ENCODE measurements around the gene CTAG2. TPM values are rescaled to one million over a fixed set of nuclear protein-coding genes. Genes with fewer than 3 reads are reported as not detected.

CTAG2 gene
- total RNA-seq, 1 donor from 2014 or later: not detected

DNA sequence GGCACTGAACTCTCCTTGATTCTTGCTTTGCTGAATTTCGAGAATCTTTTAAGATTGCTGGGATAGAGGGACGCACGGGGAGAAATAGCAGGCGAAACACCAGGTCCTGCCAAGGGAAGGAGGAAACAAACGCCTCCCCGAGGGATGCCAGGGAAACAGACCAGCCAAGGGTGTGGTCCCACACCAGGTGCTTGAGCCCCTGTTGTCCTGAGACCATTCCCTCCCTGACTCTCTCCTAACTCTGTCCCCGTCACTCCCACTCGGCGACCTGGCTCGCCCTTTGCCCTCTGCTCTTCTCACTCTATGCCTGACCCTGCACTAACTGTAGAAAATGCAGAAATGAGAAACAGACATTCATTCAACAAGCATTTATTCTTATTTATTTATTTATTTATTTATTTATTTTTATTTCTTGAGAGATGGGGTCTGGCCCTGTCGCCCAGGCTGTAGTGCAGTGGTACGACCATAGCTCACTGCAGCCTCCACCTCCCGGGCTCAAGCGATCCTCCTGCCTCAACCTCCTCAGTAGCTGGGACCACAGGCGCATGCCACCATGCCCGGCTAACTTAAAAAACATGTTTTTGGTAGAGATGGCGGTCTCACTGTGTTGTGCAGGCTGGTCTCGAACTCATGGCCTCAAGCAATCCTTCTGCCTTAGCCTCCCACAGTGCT lies 50.5 kb downstream of the CTAG2 start:
- DNase-seq (no peak), ATAC-seq (ENCODE audit: poor library complexity) (no peak)
- intact Hi-C loops (cut with DNase I): no loop called here

DNA sequence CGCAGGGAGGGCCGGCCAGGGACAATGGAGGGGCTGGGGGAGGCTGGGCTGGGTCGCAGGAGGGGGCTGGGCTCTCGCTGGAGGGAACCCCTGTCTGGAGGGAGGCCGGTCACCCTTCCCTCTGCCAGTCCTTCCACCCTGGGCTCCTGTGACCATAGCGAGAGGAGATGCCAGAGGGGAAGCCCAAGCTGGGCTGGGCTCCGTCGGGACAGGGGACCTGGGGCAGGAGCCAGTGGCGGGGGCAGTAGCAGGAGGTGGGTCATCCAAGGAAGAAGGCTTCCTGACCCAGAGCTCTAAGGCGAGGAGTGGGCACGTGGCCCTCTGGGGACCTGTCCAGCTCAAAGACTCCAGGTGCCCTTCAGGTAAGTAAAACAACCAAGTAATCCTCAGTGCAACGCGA lies 51.2 kb downstream of the CTAG2 start:
- no peak for ATAC-seq (ENCODE audit: poor library complexity)
- DNase-seq: no peak
- intact Hi-C loops (cut with DNase I): no loop called here

Other genes with a start within 250 kb of the CTAG2 start
- gene DNASE1L1, start 244.3 kb downstream of the CTAG2 start, total RNA-seq: 57.7 TPM
- gene TAFAZZIN, start 242.0 kb downstream of the CTAG2 start, total RNA-seq: 36.1 TPM
- 74.8 TPM for gene ATP6AP1, start 224.9 kb downstream of the CTAG2 start, total RNA-seq
- 70.3 TPM for gene GDI1, start 216.4 kb downstream of the CTAG2 start, total RNA-seq
- gene FAM50A, start 209.4 kb downstream of the CTAG2 start, total RNA-seq: 45.6 TPM
- gene PLXNA3, start 195.3 kb downstream of the CTAG2 start, total RNA-seq: 15.0 TPM
- 18.0 TPM for gene LAGE3, start 174.3 kb downstream of the CTAG2 start, total RNA-seq
- 54.7 TPM for gene UBL4A, start 167.0 kb downstream of the CTAG2 start, total RNA-seq
- 11.1 TPM for gene SLC10A3, start 162.9 kb downstream of the CTAG2 start, total RNA-seq
- gene FAM3A, start 137.3 kb downstream of the CTAG2 start, total RNA-seq: 51.3 TPM
- gene G6PD, start 106.7 kb downstream of the CTAG2 start, total RNA-seq: 9.3 TPM
- 15.6 TPM for gene IKBKG, start 106.0 kb downstream of the CTAG2 start, total RNA-seq
- not detected for gene CTAG1A, start 68.4 kb downstream of the CTAG2 start, total RNA-seq
- gene CTAG1B, start 34.3 kb downstream of the CTAG2 start, total RNA-seq: not detected
- 11.9 TPM for gene GAB3, start 97.5 kb upstream of the CTAG2 start, total RNA-seq
- 21.2 TPM for gene DKC1, start 109.3 kb upstream of the CTAG2 start, total RNA-seq
- 37.7 TPM for gene MPP1, start 151.9 kb upstream of the CTAG2 start, total RNA-seq
- not detected for gene SMIM9, start 181.1 kb upstream of the CTAG2 start, total RNA-seq
- gene F8A1, start 232.8 kb upstream of the CTAG2 start, total RNA-seq: 29.6 TPM